ENCODE measurements around the gene DLG2.

- no peak for TF ChIP-seq CTCF (IDR thresholded peaks at IDR 0.05)
- TF ChIP-seq POLR2A (IDR thresholded peaks at IDR 0.05), result no peak
- no peak for TF ChIP-seq EP300 (IDR thresholded peaks at IDR 0.05)
Observed at GRCh38 chr11:84958295-84958694, 668.8 kb downstream of the DLG2 start.
